GM19240 (cell line): ENCODE data around the gene NAA20.

Experiments used
- DNase-seq: peaks from one replicate; pipeline ENCODE4 v3.0.0; 2011; ENCODE audit warnings: low spot score; ENCODE audit not compliant: insufficient read length

NAA20 gene

DNA sequence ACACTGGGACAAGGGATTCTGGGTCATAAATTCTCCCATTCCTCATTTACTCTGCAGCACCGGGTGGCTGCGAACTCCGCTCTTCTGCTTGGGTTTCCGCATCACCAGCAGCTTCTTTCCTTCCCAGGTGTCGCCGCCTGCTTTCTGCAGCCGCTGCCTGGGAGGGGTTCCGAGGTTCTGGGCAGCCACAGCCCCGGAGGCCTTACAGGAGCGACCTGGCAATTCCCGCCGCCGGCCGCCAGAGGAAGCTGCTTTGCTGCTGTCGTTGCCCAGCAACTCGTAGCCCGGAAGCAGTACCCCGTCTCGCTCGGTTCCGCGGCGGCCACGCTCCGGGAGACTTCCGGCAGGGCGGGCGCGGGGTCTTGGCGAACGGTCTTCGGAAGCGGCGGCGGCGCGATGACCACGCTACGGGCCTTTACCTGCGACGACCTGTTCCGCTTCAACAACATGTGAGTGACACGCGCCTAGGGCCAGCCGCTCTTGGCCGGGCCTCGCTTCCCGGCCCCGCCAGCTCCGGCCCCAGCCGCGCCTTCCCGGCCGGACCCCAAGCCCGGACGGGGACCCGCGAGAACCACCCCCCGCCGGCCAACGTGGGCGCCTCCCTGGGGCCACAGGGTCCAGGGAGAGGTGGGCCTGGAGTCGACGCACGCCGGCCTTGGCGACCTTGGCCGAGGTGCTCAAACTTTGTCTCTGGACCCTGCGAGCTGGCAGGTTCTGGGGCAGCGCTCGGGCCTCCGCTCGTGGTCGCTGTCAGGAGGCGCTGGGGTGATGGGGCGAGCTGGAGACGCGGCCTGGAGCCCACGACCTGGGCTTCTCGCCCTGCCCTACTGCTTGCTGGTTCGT is at the start of gene NAA20:
TSS of gene NAA20 (plus strand) at position 362 of the 843 bp plus-strand sequence. CDS start at position 397, 35 bp downstream.
- DNase-seq, result peak; percentile 83

- no peak for DNase-seq
Observed at GRCh38 chr20:19967445-19967844, 49.7 kb upstream of the NAA20 start.

- no peak for DNase-seq
Observed at GRCh38 chr20:19968028-19968427, 49.1 kb upstream of the NAA20 start.

DNA sequence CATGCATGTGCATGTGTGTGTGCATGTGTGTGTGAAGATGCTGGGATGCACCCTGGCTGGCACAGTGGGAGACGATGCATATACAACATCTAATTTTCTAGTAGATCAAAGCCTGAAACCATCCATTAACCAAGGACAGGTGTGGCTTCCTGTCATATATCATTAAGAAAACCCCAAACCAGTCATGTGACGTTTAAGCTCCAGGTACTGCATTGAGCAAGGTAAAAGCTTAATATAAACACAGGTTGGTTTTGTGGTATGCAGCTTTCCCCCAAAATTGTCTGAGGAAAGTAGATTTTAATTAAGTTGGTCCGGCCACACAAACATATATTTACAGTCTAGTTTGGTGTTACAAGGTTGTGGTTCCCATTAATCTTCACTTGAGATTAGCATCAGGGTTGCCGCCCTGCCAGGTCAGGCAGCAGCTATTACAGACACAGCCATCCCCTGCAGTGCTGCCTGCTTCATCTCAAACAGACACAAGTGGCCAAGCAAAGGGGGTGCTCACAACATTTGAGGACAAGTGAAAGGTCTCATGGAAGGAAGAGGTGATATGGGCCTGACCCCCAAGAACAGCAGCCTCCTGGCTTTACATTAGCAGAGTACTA is 48.6 kb upstream of the NAA20 start:
- no peak for DNase-seq

GRCh38 chr20:19969106-19969505 is 48.1 kb upstream of the NAA20 start:
- no peak for DNase-seq

GRCh38 chr20:19969507-19970255 is 47.5 kb upstream of the NAA20 start:
- DNase-seq, result no peak

DNA sequence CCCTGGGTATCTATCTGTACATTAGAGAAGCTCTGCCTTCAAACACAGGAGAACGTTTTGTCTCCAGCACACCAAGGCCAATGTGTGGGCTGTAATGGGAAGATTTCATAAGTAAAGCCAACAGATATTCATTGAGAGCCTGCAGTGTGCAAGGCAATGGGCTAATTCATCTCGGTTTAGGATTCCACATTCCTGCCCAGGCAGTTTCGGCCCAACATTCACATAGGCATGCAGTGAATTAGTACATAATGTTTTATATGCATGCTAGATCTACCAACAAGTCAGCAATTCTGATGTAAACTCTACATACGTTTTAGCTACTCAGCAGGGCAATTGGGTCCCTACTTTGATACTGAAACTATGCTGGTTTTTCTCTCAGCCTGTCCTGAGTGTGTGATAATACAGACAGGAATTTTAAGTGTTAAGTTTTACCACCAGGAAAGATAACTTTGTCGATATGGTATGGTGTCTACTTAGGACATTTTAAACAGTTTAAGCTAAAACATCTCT is 46.9 kb upstream of the NAA20 start:
- no peak for DNase-seq

- no peak for DNase-seq
Observed at GRCh38 chr20:19971116-19971515, 46.0 kb upstream of the NAA20 start.

GRCh38 chr20:19973961-19974629 is 43.1 kb upstream of the NAA20 start:
- DNase-seq, result no peak

DNA sequence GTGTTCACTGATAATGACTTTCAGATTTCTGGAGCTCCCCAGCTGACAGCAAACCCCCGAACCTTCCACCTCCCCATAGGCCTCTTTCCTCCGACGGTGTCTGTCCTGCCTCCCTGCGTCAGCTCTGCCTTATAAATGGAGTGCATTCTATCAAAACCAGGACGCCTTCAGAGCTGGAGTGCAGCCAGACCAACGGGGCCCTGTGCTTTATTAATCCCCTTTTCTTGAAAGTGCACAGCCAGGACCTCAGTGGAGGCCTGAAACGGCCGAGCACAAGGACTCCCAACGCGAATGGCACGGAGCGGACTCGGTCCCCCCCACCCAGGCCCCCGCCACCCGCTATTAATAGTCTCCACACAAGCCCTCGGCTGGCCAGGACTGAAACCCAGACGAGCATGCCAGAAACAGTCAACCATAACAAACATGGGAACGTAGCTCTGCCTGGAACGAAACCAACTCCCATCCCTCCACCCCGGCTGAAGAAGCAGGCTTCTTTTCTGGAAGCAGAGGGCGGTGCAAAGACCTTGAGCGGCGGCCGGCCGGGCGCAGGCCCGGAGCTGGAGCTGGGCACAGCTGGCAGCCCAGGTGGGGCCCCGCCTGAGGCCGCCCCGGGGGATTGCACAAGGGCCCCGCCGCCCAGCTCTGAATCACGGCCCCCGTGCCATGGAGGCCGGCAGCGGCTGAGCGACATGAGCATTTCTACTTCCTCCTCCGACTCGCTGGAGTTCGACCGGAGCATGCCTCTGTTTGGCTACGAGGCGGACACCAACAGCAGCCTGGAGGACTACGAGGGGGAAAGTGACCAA is 42.3 kb upstream of the NAA20 start:
- no peak for DNase-seq

DNA sequence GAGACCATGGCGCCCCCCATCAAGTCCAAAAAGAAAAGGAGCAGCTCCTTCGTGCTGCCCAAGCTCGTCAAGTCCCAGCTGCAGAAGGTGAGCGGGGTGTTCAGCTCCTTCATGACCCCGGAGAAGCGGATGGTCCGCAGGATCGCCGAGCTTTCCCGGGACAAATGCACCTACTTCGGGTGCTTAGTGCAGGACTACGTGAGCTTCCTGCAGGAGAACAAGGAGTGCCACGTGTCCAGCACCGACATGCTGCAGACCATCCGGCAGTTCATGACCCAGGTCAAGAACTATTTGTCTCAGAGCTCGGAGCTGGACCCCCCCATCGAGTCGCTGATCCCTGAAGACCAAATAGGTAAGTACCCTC is 41.7 kb upstream of the NAA20 start:
- DNase-seq, result no peak

GRCh38 chr20:19975901-19976300 is 41.3 kb upstream of the NAA20 start:
- no peak for DNase-seq

- no peak for DNase-seq
Observed at GRCh38 chr20:19976595-19977372, 40.4 kb upstream of the NAA20 start.

DNA sequence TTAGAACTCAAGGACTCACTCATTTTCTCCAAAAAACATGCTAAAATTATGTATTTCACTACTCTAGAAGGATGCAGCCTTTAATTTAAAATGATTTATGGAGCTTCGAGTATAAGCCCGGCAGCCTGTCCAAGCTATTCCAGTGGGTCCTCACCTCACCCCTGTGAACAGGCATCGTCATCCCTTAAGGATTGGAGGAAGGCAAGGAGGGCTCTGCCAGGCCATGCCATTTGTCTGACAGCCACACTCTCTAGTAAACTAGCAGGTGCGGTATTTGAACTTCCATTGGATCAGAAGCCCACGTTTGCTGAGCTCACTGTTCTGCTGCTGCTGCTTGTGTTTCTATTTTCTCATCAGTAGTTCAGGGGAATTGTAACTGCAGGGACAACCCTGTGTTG is 39.8 kb upstream of the NAA20 start:
- DNase-seq, result no peak

DNA sequence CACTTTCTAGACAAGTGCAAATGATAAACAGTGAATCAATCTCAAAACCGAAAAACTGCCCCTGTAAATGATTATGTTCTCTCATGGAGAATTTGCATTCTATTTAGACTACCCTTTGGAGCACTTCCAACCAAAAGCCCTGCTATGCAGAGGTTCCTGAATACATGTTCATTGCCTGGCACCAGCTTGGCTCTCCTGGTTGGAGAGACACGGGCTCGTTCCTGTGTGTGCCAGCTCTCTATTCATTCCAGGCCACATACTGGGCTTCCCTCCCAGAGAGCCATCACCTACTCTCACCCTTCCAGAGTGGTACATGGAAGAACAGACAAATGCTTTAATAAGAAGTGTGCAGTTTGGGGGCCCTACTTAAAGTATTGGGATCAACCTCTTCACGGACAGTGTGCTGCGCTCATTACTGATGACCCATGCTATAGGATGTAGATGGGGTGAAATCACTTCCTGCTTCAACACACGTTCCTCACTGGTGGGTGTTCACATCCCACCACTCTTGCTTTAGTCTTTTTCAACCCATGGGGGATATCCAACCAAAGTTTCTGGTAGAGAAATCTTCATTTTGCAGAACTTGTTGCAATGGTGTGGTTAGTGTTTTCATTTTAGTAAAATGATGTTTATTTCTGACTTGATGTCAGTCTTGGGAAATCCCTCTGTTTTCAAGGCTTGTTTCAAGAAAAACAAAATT is 38.5 kb upstream of the NAA20 start:
- no peak for DNase-seq

GRCh38 chr20:19981031-19981451 is 36.1 kb upstream of the NAA20 start:
- DNase-seq, result no peak

GRCh38 chr20:19986419-19986818 is 30.7 kb upstream of the NAA20 start:
- DNase-seq, result no peak

GRCh38 chr20:19987046-19987445 is 30.1 kb upstream of the NAA20 start:
- DNase-seq, result no peak

DNA sequence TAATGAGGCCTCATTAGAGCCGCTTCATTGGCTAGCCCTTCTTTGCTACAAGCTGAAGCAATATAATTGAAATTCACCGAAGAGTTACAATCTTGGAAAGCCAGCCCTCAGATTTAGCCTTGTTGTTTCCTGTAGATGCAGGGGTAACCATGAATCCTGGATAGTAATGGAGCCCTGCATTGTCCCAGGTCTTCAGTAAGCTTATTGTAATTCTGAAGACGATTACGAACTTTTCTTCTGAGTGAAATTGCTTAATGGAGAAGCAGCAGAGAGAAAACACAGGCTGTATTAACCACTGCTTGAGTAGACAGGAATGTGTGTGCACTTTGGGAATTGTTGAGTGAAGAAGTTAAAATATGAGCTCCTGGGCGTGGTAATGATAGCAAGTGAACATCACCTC is 26.3 kb upstream of the NAA20 start:
- no peak for DNase-seq
